NCI-H446 treated with DMSO at 0.1 percent for 48 hours (cell line): Measurements from ENCODE around the gene HOMER1.
A peak's percentile ranks its signal among the peaks of the same experiment; 100 is the strongest.
"Not testable (repeated sequence)": the region's sequence is repeated elsewhere in the genome, so short reads cannot be mapped to it uniquely, and the experiment has no call there.

ENCODE experiments used
- DNase-seq: peaks from one replicate; lab custom pipeline; 2025; lab: John Stamatoyannopoulos, UW

HOMER1 gene

DNA sequence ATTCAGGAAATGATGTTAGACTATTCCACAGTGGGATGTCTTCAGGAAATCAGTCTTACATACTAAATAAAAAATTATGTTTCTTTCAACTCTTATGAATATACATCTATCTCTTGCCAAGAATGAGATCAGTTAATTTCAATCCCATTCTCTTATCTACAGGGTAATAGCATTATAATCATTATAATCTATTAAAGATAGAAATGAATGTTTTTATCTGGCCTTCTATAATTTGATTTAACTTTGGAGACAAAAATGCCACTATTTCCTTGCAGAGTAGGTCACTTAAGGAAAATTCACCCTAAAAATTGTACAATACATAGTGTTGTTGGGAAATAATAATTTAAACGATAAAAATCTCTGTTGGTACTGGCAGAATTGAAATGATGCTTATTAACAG lies 96.4 kb downstream of the HOMER1 start:
- no peak for DNase-seq

GRCh38 chr5:79416499-79416898 lies 97.4 kb downstream of the HOMER1 start:
- no peak for DNase-seq

GRCh38 chr5:79413112-79413511 lies 100.8 kb downstream of the HOMER1 start:
- DNase-seq, result no peak

DNA sequence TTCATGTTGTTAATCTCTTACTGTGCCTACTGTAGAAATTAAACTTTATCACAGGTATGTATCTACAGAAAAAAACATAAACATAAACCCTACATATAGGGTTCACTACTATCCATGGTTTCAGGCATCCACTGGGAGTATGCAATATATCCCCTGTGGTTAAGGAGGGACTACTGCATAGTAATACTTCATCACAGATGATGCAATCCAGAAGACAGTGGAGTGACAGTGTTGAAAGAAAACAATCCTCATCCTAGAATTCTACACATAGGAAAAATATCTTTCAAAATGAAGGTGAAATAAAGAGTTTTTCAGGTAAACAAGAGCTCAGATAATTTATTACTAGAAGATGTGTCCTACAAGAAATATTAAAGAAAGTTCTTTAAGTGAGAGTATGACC lies 105.9 kb downstream of the HOMER1 start:
- no peak for DNase-seq

DNA sequence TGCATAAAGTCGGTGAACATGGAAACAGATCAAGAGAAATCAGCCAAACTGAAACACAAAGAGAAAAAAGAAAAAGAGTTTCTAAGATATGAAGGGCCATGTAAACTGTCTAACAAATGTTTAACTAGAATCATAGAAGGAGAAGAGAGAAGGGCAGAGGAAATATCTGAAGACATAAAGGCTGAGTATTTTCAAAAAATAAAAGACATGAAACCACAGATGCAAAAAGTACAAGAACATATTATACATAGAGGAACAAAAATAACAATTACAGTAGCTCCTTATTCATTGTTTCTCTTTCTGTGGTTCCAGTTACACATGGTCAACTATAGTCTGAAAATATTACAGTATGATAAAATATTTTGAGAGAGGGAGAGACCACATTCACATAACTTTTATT lies 106.3 kb downstream of the HOMER1 start:
- no peak for DNase-seq

GRCh38 chr5:79401216-79401615 lies 112.7 kb downstream of the HOMER1 start:
- no peak for DNase-seq

GRCh38 chr5:79399046-79399445 lies 114.9 kb downstream of the HOMER1 start:
- DNase-seq, result no peak

DNA sequence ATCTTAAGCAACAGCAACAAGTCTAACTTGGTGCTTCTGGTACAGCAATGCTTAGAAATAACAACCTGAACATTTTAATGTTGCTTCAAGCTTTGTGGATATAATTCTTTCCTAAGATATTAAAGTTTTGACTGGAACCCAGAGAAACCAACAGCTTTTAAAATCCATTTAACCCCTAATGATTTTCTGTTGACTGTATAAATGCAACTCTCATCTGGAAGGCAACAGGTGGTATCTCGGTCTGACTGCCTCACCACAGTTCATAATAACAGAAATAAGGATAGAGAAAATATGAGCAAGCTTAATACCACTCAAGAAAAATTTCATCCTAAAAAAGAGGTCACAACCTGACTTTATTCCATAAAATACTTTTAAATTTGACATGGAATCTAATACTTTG lies 116.9 kb downstream of the HOMER1 start:
- no peak for DNase-seq

- DNase-seq, result no peak
Observed at GRCh38 chr5:79396265-79396664, 117.7 kb downstream of the HOMER1 start.

DNA sequence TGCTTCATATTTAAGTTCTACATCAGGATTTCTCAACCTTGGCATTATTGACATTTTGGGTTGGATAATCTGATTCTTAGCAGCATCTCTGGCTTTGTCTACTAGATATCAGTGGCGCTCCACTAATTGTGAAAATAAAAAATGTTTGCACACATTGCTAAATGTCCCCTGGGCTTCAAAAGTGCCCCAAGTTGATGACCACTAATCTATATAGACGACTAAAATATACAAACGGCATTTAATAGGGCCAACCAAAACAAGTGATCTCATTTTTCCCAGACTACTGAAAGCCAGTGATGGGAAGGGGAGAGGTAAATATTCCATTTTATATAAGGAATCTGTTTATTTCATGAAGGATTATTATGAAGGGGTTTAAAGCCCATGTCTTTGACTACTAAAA lies 118.6 kb downstream of the HOMER1 start:
- no peak for DNase-seq

- DNase-seq, result no peak
Observed at GRCh38 chr5:79392776-79393175, 121.2 kb downstream of the HOMER1 start.

- no peak for DNase-seq
Observed at GRCh38 chr5:79386679-79387078, 127.3 kb downstream of the HOMER1 start.

DNA sequence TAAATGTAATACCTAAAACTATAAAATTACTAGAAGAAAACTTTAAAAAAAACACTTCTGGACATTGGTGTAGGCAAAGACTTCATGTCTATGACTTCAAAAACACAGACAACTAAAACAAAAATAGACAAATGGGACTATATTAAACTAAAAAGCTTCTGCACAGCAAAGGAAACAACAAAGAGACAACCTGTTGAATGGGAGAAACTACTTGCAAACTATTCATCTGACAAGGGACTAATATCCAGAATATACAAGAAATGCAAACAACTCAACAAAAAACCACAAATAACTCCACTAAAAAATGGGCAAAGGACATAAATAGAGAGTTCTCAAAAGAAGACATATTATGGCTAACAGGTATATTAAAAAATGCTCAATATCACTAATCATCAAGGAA lies 128.8 kb downstream of the HOMER1 start:
- not testable (repeated sequence) for DNase-seq

DNA sequence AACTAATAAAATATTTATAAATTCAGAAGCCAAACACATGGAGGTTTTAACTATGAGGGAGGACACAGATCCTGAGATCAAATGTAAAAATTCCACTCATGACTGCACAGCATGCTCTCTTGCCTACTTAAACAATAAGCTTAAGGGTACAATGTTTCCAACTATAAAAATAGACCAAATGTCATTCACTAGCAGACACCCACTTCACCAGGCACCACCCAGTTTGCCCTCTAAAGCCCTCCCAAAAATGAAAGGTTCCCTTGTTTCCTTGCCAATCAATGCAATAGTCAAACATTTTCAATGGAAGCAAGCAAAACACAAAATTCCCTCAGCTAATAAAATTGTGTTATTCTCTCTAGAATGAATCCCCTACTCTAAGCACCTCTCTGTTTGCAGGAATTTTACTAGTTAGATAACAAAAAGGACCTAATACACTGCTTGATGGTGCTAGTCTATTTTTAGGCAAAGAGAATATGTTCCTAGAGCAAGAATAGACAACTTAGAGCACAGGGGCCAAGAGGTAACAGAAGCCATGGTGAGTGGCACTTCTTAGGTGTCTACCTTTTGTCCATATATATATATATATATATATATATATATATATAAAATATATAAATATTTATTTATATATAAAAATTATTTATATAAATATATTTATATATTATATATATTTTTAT lies 135.3 kb downstream of the HOMER1 start:
- DNase-seq, result no peak

GRCh38 chr5:79357398-79357797 lies 156.5 kb downstream of the HOMER1 start:
- DNase-seq, result peak; percentile 1

DNA sequence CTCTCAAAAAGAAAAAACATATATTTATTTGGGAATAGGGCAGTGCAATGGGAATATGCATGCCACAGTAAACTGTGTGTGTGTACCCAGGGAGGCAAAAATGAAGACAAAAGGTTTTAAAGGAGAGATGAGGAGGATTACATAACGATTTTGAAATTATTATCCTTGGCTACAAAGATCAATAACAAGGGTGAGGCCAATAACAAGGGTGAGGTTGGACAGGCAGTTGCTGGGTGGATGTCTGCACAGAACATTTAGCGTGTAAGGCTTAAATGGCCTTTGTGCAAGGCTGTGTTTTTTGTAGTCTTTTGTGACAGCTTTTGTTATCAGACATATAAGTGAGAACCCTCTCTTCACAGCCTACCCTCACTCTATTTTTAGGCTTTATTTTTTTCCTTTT lies 164.1 kb downstream of the HOMER1 start:
- DNase-seq, result no peak

GRCh38 chr5:79349047-79349446 lies 164.9 kb downstream of the HOMER1 start:
- DNase-seq, result no peak

- no peak for DNase-seq
Observed at GRCh38 chr5:79346420-79346824, 167.5 kb downstream of the HOMER1 start.

GRCh38 chr5:79333852-79334557 lies 179.9 kb downstream of the HOMER1 start:
- no peak for DNase-seq

- no peak for DNase-seq
Observed at GRCh38 chr5:79330071-79330470, 183.9 kb downstream of the HOMER1 start.

- DNase-seq, result no peak
Observed at GRCh38 chr5:79329453-79329852, 184.5 kb downstream of the HOMER1 start.
